ENCODE results near the gene HSPD1. TPM values are rescaled to one million over a fixed set of nuclear protein-coding genes. Genes with fewer than 3 reads are reported as not detected.

Gene HSPD1
- total and polyA plus RNA-seq, 2 of the 13 experiments (the other 11 are each of a cell fraction or from before 2014, with no cell fraction given), result 685 to 2,610 TPM

DNA sequence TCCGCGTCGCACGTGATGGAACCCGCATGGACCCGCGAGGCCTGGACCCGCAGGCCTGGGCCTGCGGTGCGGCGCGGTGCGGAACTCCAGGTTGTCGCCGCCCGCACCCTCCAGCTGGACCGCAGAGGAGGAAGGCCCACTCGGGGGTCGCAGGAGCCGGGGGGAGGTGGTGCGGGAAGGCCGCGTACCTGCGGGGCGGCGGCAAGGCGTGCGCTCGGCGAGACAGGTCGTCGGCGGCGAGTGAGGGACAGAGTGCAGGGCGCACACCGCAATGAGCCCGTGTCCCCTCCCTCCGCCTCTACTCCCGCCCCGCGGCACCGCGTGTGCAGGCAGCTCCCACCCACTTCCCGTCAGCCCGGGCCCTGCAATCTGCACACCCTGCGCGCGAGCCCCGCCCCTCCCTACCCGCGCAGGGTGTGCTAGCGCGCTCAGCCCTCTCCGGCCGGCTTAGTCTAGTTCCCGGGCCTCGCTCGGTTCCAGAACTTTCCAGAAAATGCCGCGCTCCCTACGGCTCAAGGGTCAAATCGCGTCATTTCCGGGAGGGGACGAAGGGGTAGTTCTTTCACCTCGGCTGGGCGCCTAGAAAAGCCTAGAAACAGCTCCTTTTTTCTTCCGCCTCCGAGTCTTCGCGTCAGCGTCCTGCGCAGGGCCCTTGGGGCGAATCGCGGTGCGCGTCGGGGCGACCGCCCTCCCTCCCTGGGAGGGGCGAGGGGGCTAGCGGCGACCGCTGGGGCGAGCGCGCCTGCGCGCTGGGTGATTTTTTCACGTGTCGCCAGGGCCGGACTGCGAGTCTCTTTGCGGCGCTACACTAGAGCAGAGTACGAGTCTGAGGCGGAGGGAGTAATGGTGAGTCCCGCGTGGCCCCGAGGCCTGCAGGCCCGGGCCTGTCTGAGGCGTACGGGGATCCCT, at the start of gene HSPD1, which contains the start of gene HSPE1 (continued):
- TF ChIP-seq NFATC3 (CRISPR knock-in tag; IDR thresholded peaks at IDR 0.05) (peak; percentile 53; the same call in 1 of the 2 replicates), ADNP (CRISPR knock-in tag; IDR thresholded peaks at IDR 0.05) (no peak), ZBTB7A (CRISPR knock-in tag; IDR thresholded peaks at IDR 0.05) (peak; percentile 57; the same call in 1 of the 2 replicates), WIZ (CRISPR knock-in tag; IDR thresholded peaks at IDR 0.05) (peak; percentile 98), ERF (CRISPR knock-in tag; IDR thresholded peaks at IDR 0.05) (peak; percentile 97), SRSF9 (IDR thresholded peaks at IDR 0.05; ENCODE audit: borderline replicate concordance, insufficient read depth, low read depth, low read length, poor library complexity, severe bottlenecking) (no peak), SETDB1 (CRISPR knock-in tag; IDR thresholded peaks at IDR 0.05; ENCODE audit: borderline replicate concordance) (no peak), ARID2 (CRISPR knock-in tag; IDR thresholded peaks at IDR 0.05; ENCODE audit: borderline replicate concordance) (peak; percentile 94), ZNF350 (CRISPR knock-in tag; IDR thresholded peaks at IDR 0.05; ENCODE audit: borderline replicate concordance, low read depth) (peak; percentile 99), ZNF232 (CRISPR knock-in tag; IDR thresholded peaks at IDR 0.05; ENCODE audit: borderline replicate concordance) (peak; percentile 98), ZNF557 (CRISPR knock-in tag; IDR thresholded peaks at IDR 0.05) (peak; percentile 92), NFYB (CRISPR knock-in tag; IDR thresholded peaks at IDR 0.05) (peak; percentile 83), JDP2 (CRISPR knock-in tag; IDR thresholded peaks at IDR 0.05; ENCODE audit: borderline replicate concordance) (no peak; the same call in 1 of the 2 replicates), SIX1 (CRISPR knock-in tag; IDR thresholded peaks at IDR 0.05; ENCODE audit: borderline replicate concordance) (peak; percentile 29; the same call in 1 of the 2 replicates), ETV6 (CRISPR knock-in tag; conservative IDR thresholded peaks at IDR 0.05) (peak; percentile 94)
- TF ChIP-seq, protein P1, sequence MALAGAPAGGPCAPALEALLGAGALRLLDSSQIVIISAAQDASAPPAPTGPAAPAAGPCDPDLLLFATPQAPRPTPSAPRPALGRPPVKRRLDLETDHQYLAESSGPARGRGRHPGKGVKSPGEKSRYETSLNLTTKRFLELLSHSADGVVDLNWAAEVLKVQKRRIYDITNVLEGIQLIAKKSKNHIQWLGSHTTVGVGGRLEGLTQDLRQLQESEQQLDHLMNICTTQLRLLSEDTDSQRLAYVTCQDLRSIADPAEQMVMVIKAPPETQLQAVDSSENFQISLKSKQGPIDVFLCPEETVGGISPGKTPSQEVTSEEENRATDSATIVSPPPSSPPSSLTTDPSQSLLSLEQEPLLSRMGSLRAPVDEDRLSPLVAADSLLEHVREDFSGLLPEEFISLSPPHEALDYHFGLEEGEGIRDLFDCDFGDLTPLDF (CRISPR knock-in tag; IDR thresholded peaks at IDR 0.05), result peak; percentile 98
- TF ChIP-seq, protein P2, sequence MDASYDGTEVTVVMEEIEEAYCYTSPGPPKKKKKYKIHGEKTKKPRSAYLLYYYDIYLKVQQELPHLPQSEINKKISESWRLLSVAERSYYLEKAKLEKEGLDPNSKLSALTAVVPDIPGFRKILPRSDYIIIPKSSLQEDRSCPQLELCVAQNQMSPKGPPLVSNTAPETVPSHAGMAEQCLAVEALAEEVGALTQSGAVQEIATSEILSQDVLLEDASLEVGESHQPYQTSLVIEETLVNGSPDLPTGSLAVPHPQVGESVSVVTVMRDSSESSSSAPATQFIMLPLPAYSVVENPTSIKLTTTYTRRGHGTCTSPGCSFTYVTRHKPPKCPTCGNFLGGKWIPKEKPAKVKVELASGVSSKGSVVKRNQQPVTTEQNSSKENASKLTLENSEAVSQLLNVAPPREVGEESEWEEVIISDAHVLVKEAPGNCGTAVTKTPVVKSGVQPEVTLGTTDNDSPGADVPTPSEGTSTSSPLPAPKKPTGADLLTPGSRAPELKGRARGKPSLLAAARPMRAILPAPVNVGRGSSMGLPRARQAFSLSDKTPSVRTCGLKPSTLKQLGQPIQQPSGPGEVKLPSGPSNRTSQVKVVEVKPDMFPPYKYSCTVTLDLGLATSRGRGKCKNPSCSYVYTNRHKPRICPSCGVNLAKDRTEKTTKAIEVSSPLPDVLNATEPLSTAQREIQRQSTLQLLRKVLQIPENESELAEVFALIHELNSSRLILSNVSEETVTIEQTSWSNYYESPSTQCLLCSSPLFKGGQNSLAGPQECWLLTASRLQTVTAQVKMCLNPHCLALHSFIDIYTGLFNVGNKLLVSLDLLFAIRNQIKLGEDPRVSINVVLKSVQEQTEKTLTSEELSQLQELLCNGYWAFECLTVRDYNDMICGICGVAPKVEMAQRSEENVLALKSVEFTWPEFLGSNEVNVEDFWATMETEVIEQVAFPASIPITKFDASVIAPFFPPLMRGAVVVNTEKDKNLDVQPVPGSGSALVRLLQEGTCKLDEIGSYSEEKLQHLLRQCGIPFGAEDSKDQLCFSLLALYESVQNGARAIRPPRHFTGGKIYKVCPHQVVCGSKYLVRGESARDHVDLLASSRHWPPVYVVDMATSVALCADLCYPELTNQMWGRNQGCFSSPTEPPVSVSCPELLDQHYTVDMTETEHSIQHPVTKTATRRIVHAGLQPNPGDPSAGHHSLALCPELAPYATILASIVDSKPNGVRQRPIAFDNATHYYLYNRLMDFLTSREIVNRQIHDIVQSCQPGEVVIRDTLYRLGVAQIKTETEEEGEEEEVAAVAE (CRISPR knock-in tag; IDR thresholded peaks at IDR 0.05; ENCODE audit: borderline replicate concordance), result peak; percentile 49; the same call in 1 of the 2 replicates
- TF ChIP-seq, protein P3, sequence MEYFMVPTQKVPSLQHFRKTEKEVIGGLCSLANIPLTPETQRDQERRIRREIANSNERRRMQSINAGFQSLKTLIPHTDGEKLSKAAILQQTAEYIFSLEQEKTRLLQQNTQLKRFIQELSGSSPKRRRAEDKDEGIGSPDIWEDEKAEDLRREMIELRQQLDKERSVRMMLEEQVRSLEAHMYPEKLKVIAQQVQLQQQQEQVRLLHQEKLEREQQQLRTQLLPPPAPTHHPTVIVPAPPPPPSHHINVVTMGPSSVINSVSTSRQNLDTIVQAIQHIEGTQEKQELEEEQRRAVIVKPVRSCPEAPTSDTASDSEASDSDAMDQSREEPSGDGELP (IDR thresholded peaks at IDR 0.05; ENCODE audit: borderline replicate concordance, low read depth), result no peak
- TF ChIP-seq, protein P4, sequence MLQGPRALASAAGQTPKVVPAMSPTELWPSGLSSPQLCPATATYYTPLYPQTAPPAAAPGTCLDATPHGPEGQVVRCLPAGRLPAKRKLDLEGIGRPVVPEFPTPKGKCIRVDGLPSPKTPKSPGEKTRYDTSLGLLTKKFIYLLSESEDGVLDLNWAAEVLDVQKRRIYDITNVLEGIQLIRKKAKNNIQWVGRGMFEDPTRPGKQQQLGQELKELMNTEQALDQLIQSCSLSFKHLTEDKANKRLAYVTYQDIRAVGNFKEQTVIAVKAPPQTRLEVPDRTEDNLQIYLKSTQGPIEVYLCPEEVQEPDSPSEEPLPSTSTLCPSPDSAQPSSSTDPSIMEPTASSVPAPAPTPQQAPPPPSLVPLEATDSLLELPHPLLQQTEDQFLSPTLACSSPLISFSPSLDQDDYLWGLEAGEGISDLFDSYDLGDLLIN (CRISPR knock-in tag; IDR thresholded peaks at IDR 0.05; ENCODE audit: borderline replicate concordance), result peak; percentile 77
- TF ChIP-seq, protein P5, sequence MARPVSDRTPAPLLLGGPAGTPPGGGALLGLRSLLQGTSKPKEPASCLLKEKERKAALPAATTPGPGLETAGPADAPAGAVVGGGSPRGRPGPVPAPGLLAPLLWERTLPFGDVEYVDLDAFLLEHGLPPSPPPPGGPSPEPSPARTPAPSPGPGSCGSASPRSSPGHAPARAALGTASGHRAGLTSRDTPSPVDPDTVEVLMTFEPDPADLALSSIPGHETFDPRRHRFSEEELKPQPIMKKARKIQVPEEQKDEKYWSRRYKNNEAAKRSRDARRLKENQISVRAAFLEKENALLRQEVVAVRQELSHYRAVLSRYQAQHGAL (CRISPR knock-in tag; IDR thresholded peaks at IDR 0.05; ENCODE audit: not compliant biosample characterization), result peak; percentile 84
